Measurements from ENCODE around the gene NHLH2. TPM values are rescaled to one million over a fixed set of nuclear protein-coding genes. Genes with fewer than 3 reads are reported as not detected.

Gene NHLH2
- total RNA-seq, 3 donors from 2014 or later = not detected

DNA sequence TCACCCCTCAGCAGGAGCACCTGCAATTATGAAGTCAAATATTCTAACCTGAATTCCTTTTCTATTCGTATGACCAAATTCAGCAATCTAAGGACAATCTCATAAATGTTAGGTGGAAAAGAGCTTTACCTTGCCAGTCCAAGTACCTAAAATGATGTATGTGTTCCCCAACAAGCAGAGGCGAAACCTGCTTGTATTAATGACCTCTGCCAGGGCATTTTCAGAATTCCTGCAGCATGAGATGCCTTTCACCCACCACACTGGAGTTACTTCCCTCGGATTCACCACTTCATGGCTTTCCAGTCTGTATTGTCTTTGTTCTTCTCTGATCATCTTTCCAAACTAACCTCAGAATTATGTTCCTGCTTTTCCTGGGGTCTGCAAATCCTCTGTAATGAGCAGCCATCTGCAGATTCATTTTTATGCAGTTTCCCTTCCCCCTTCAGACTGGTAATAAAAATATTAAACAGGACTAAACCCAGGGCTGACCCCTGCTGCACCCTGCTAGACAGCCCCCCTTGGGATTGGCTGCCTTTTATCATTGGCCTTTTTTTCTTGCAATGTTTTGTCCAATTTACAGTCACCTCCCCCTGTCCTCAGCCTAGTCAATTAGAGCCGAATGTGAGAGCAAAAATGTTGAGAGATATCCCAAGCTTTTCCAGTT, 45.8 kb downstream of the NHLH2 start:
- no peak for TF ChIP-seq POLR2A (IDR thresholded peaks at IDR 0.05)
- TF ChIP-seq CTCF (IDR thresholded peaks at IDR 0.05) = no peak
- TF ChIP-seq POLR2AphosphoS5 (IDR thresholded peaks at IDR 0.05) = no peak
- H3K27me3 ChIP-seq = peaks cover 0 to 5% of the 10 kb centered on the region in 2 donors
- no peak for DNase-seq (ENCODE audit: low spot score in 2 of 2)
- no peaks in the 10 kb centered on the region for H3K9me3 ChIP-seq
- intact Hi-C loops (cut with DNase I; ENCODE audit: low total_unique reads) = no loop called here
- H3K36me3 ChIP-seq = no peaks in the 10 kb centered on the region
- no peaks in the 10 kb centered on the region for H3K4me1 ChIP-seq
- no peak overlapping the region for H3K27ac ChIP-seq
- no peak overlapping the region for H3K4me3 ChIP-seq

- H3K9me3 ChIP-seq = no peaks in the 10 kb centered on the region
- intact Hi-C loops (cut with DNase I; ENCODE audit: low total_unique reads) = no loop called here
- H3K36me3 ChIP-seq = no peaks in the 10 kb centered on the region
- peaks cover 0 to 5% of the 10 kb centered on the region in 2 donors for H3K27me3 ChIP-seq
- no peaks in the 10 kb centered on the region for H3K4me1 ChIP-seq
- DNase-seq (ENCODE audit: low spot score in 2 of 2) = no peak
- no peak overlapping the region for H3K27ac ChIP-seq
- no peak overlapping the region for H3K4me3 ChIP-seq
- TF ChIP-seq CTCF (IDR thresholded peaks at IDR 0.05) (no peak), POLR2AphosphoS5 (IDR thresholded peaks at IDR 0.05) (no peak), POLR2A (IDR thresholded peaks at IDR 0.05) (no peak)
These were observed 47.8 kb downstream of the NHLH2 start for GRCh38 chr1:115793162-115793561.

DNA sequence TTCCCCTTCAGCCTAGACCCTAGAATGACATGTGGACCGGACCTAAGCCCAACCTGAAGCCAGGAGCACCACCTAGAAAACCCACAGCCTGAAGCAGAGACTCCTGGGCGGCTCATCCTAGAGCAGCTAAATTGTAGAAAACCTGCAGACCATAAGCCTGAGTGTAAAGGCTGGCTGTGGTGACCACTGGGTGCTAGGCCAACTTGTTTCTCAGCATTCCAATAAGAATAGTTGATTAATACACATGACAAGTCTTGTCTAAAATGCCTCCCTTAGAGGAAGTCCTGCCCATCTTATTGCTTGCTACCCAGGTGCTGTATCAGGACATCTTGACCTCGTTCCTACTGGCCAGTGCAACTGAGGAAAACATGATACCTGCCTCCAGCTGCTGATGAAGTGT, 49.1 kb downstream of the NHLH2 start:
- Histone ChIP-seq H3K9me3 (no peaks in the 10 kb centered on the region), H3K4me3 (no peak overlapping the region), H3K27ac (no peak overlapping the region), H3K36me3 (no peaks in the 10 kb centered on the region), H3K4me1 (no peaks in the 10 kb centered on the region), H3K27me3 (peaks cover 0 to 5% of the 10 kb centered on the region in 2 donors)
- TF ChIP-seq POLR2A (IDR thresholded peaks at IDR 0.05) (no peak), CTCF (IDR thresholded peaks at IDR 0.05) (no peak)
- no peak for DNase-seq (ENCODE audit: low spot score in 2 of 2)
- intact Hi-C loops (cut with DNase I; ENCODE audit: low total_unique reads) = no loop called here

DNA sequence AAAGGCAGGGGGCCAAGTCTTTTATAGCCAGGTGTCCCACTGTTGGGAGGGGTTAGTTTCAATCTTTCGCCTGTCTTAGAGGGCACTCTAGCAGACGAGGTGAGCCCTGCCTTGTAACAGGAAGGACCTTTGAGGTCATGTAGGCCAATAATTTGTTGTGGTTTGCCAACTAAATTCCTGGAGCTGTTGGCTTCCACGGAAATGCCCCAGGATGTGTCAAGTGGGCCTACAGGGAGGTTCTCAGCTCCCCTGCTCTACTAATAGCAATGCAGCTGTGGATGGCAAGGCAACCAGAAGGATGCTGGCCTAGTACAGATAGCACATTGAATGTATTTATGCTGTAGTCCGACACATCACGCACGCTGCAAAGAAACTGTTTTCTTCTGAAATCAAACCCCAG, 50.1 kb downstream of the NHLH2 start:
- TF ChIP-seq CTCF (IDR thresholded peaks at IDR 0.05) (no peak), POLR2A (IDR thresholded peaks at IDR 0.05) (no peak), POLR2AphosphoS5 (IDR thresholded peaks at IDR 0.05) (no peak)
- intact Hi-C loops (cut with DNase I; ENCODE audit: low total_unique reads) = no loop called here
- Histone ChIP-seq H3K4me3 (no peak overlapping the region), H3K4me1 (no peaks in the 10 kb centered on the region), H3K9me3 (no peaks in the 10 kb centered on the region), H3K36me3 (no peaks in the 10 kb centered on the region), H3K27ac (no peak overlapping the region), H3K27me3 (peaks cover 0 to 5% of the 10 kb centered on the region in 2 donors)
- no peak for DNase-seq (ENCODE audit: low spot score in 2 of 2)

- intact Hi-C loops (cut with DNase I; ENCODE audit: low total_unique reads) = no loop called here
- TF ChIP-seq CTCF (IDR thresholded peaks at IDR 0.05) (no peak), POLR2A (IDR thresholded peaks at IDR 0.05) (no peak), POLR2AphosphoS5 (IDR thresholded peaks at IDR 0.05) (no peak)
- no peak for DNase-seq (ENCODE audit: low spot score in 2 of 2)
These were observed 50.6 kb downstream of the NHLH2 start for GRCh38 chr1:115790356-115790755.

More at GRCh38 chr1:115790356-115790755, 50.6 kb downstream of the NHLH2 start:
- Histone ChIP-seq H3K27ac (no peak overlapping the region), H3K36me3 (no peaks in the 10 kb centered on the region), H3K4me1 (no peaks in the 10 kb centered on the region), H3K27me3 (peaks cover 0 to 5% of the 10 kb centered on the region in 2 donors), H3K9me3 (no peaks in the 10 kb centered on the region), H3K4me3 (no peak overlapping the region)

Other genes with a start within 250 kb of the NHLH2 start
- gene VANGL1, start 199.2 kb downstream of the NHLH2 start, total RNA-seq = 1 to 10 TPM; 6.6 to 7.5 (median 7.5) TPM
- gene CASQ2, start 72.4 kb downstream of the NHLH2 start, total RNA-seq = 1 to 10 TPM; 2.1 to 3.3 (median 2.6) TPM
- 10 to 100 TPM in 1 of 3 donors, 1 to 10 TPM in 2; 5.6 to 10.1 (median 7.8) TPM for gene SLC22A15, start 135.4 kb upstream of the NHLH2 start, total RNA-seq